PFSK-1 (cell line): Measurements from ENCODE around the gene DDN.

ENCODE experiments used
- FOXP2 ChIP-seq: optimal IDR thresholded peaks from 2 replicates; pipeline ENCODE3; 2011; ENCODE audit warnings: borderline replicate concordance, control low read depth, inconsistent platforms; ENCODE audit not compliant: insufficient read depth; ENCODE audit errors: extremely low read length, extremely low read depth
- POLR2AphosphoS5 ChIP-seq: IDR thresholded peaks from 2 replicates; pipeline ENCODE4 v1.6.1; 2012; ENCODE audit warnings: low read depth, mild to moderate bottlenecking, control low read depth, low read length, moderate library complexity
- REST ChIP-seq, 2 experiments: IDR thresholded peaks; 2 replicates each; pipeline versions ENCODE4 v1.6.1 to v1.8.0; 2011 to 2012; ENCODE audit warnings: low read depth in 2 of 2, low read length in 2 of 2, control low read depth in 1 of 2, inconsistent platforms in 1 of 2, mild to moderate bottlenecking in 1 of 2, moderate library complexity in 1 of 2; ENCODE audit not compliant: insufficient read depth in 1 of 2
- SIN3A ChIP-seq: IDR thresholded peaks from 2 replicates; pipeline ENCODE4 v1.6.1; 2012; ENCODE audit warnings: mild to moderate bottlenecking, low read length, moderate library complexity, borderline replicate concordance; ENCODE audit not compliant: insufficient read depth
- TAF1 ChIP-seq: IDR thresholded peaks from 2 replicates; pipeline ENCODE4 v1.6.1; 2012; ENCODE audit warnings: low read length, control low read depth, borderline replicate concordance; ENCODE audit not compliant: insufficient read depth

DDN gene

GRCh38 chr12:48980953-48981756 lies 18.0 kb downstream of the DDN start:
- no peak for TF ChIP-seq POLR2AphosphoS5
- TF ChIP-seq SIN3A = no peak
- TF ChIP-seq TAF1 = no peak
- no peak for TF ChIP-seq FOXP2
- TF ChIP-seq REST (IDR thresholded peaks at IDR 0.05; ENCODE audit: insufficient read depth in 1 of 2, low read depth in 2 of 2, low read length in 2 of 2) = no peak

- TF ChIP-seq SIN3A = no peak
- TF ChIP-seq REST (IDR thresholded peaks at IDR 0.05; ENCODE audit: insufficient read depth in 1 of 2, low read depth in 2 of 2, low read length in 2 of 2) = no peak
- no peak for TF ChIP-seq TAF1
- TF ChIP-seq POLR2AphosphoS5 = no peak
- TF ChIP-seq FOXP2 = no peak
These were observed 18.7 kb downstream of the DDN start for GRCh38 chr12:48980389-48980952.

GRCh38 chr12:48979602-48980388 lies 19.4 kb downstream of the DDN start:
- TF ChIP-seq FOXP2 (no peak), POLR2AphosphoS5 (no peak), REST (IDR thresholded peaks at IDR 0.05; ENCODE audit: insufficient read depth in 1 of 2, low read depth in 2 of 2, low read length in 2 of 2) (no peak), TAF1 (no peak), SIN3A (no peak)

DNA sequence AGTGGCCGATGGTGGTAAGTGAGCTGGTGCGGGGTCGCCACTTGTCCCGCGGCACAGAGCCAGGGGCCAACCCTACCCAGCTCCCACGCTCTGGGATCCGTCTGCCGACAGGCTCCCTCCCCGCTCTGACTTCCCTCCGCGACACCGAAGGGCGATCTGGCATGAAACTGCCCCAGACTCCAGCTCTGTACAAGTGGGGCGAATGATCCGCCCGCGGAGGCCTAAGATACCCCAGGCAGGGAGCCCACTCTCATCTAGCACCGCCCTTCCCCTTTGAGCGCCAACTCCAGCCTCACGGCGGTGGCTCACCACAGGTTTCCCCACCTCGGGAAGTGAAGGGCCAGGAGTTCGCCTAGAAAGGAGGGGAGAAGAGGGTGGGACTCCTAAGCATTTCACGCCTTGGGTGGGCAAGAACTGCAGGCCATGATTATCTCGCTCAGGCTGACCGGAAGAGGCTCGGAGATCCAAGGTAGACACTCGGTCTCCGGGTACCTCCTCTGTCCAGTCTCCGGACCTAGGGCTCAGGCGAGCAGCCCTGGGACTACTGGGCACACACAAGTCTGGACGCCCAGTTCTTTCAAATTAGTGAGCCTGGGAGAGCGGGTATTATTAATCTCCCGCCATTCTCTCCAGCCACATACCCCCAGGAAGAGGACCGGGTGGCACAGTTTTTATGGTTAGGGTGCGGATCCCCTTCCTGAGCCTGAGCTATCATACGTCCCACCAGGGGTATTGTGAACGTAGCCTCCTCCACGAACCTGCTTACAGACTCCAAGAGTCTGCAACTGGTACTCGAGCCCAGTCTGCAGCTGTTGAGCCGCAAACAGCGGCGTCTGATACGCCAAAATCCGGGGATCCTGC lies 20.2 kb downstream of the DDN start:
- TF ChIP-seq SIN3A (no peak), REST (IDR thresholded peaks at IDR 0.05; ENCODE audit: insufficient read depth in 1 of 2, low read depth in 2 of 2, low read length in 2 of 2) (no peak), TAF1 (no peak), POLR2AphosphoS5 (no peak), FOXP2 (no peak)
